Measurements from ENCODE around the gene KRT10. TPM values are rescaled to one million over a fixed set of nuclear protein-coding genes. Genes with fewer than 3 reads are reported as not detected.

Gene KRT10
- total and polyA plus RNA-seq, 2 donors (not counting 1 experiment from before 2014, with no cell fraction given): 4.1 to 45.8 TPM

DNA sequence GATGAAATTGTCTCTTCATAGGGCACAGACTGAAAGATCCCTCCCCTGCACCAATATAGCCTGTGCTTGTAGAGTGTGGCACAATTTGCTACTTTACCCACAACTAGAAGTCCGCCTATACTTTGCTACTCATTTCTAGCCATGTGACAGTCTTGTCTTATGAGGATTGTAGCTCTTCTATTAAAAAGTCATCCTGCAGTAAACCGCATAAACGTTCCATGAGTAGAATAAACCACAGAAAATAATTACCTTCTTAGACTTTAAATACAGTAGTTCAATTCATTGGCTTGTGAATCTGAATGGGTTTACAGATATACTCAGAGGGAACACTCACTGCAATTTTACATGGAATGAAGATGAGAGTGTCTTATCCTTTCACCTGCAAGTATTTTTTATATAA is 44.4 kb downstream of the KRT10 start:
- H3K27me3 ChIP-seq (ENCODE audit: control insufficient read depth, insufficient read depth, low read length): peaks cover 20% of the 10 kb centered on the region
- H3K9me3 ChIP-seq (ENCODE audit: control insufficient read depth, insufficient read depth, low read depth, low read length): no peaks in the 10 kb centered on the region
- no peak overlapping the region for H3K4me2 ChIP-seq (ENCODE audit: extremely low read depth, insufficient read depth, low read length)
- H2AFZ ChIP-seq (ENCODE audit: low read length): no peak overlapping the region
- H3K36me3 ChIP-seq (ENCODE audit: control insufficient read depth, insufficient read depth, low read length): no peaks in the 10 kb centered on the region
- H4K20me1 ChIP-seq (ENCODE audit: control insufficient read depth, extremely low read depth, insufficient read depth, low read length): no peaks in the 10 kb centered on the region
- H3K9ac ChIP-seq (ENCODE audit: insufficient read depth, low read length): no peak overlapping the region
- no peak overlapping the region for H3K27ac ChIP-seq (ENCODE audit: insufficient read depth, low read length)
- H3K79me2 ChIP-seq (ENCODE audit: control insufficient read depth, insufficient read depth, low read length): no peaks in the 10 kb centered on the region
- no peak for DNase-seq (ENCODE audit: low read depth in 2 of 2)
- TF ChIP-seq, protein P1, sequence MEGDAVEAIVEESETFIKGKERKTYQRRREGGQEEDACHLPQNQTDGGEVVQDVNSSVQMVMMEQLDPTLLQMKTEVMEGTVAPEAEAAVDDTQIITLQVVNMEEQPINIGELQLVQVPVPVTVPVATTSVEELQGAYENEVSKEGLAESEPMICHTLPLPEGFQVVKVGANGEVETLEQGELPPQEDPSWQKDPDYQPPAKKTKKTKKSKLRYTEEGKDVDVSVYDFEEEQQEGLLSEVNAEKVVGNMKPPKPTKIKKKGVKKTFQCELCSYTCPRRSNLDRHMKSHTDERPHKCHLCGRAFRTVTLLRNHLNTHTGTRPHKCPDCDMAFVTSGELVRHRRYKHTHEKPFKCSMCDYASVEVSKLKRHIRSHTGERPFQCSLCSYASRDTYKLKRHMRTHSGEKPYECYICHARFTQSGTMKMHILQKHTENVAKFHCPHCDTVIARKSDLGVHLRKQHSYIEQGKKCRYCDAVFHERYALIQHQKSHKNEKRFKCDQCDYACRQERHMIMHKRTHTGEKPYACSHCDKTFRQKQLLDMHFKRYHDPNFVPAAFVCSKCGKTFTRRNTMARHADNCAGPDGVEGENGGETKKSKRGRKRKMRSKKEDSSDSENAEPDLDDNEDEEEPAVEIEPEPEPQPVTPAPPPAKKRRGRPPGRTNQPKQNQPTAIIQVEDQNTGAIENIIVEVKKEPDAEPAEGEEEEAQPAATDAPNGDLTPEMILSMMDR (conservative IDR thresholded peaks at IDR 0.05 in 1 of 2, IDR thresholded peaks at IDR 0.05 in 1 of 2; ENCODE audit: low read depth in 1 of 2, low read length in 2 of 2): no peak
- no peak for TF ChIP-seq EZH2 (IDR thresholded peaks at IDR 0.05; ENCODE audit: low read length, missing control alignments)
- no peaks in the 10 kb centered on the region for H3K4me1 ChIP-seq (ENCODE audit: control insufficient read depth, extremely low read depth, insufficient read depth, low read length)
- H3K4me3 ChIP-seq (replicated peaks in 1 of 4; ENCODE audit: control extremely low read depth in 1 of 4, insufficient read depth in 1 of 4, low read depth in 3 of 4, low read length in 4 of 4): no peak overlapping the region

DNA sequence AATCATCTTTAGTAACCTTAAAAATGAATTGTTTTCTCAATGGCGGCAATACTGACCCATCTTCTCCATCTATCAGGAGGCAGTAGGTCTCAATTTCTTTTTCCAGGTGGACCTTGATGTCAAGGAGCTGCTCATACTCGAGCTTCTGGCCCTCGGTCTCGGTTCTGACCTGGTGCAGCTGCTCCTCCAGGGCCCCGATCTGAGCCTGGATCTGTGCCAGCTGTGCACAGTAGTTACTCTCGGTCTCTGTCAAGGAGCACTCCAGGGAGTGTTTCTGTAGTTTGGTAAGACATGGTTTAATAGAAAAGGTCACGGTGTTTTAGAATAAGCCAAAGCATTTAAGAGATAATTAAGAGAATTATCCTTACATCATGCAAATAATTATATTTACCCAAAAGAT is 45.0 kb downstream of the KRT10 start:
- no peak overlapping the region for H3K9ac ChIP-seq (ENCODE audit: insufficient read depth, low read length)
- no peak for DNase-seq (ENCODE audit: low read depth in 2 of 2)
- no peak for TF ChIP-seq EZH2 (IDR thresholded peaks at IDR 0.05; ENCODE audit: low read length, missing control alignments)
- TF ChIP-seq, protein P1 (conservative IDR thresholded peaks at IDR 0.05 in 1 of 2, IDR thresholded peaks at IDR 0.05 in 1 of 2; ENCODE audit: low read depth in 1 of 2, low read length in 2 of 2): no peak
- H3K36me3 ChIP-seq (ENCODE audit: control insufficient read depth, insufficient read depth, low read length): no peaks in the 10 kb centered on the region
- no peak overlapping the region for H3K27ac ChIP-seq (ENCODE audit: insufficient read depth, low read length)
- no peak overlapping the region for H3K4me3 ChIP-seq (replicated peaks in 1 of 4; ENCODE audit: control extremely low read depth in 1 of 4, insufficient read depth in 1 of 4, low read depth in 3 of 4, low read length in 4 of 4)
- no peak overlapping the region for H3K4me2 ChIP-seq (ENCODE audit: extremely low read depth, insufficient read depth, low read length)
- H3K27me3 ChIP-seq (ENCODE audit: control insufficient read depth, insufficient read depth, low read length): peaks cover 23% of the 10 kb centered on the region
- H2AFZ ChIP-seq (ENCODE audit: low read length): no peak overlapping the region
- H3K79me2 ChIP-seq (ENCODE audit: control insufficient read depth, insufficient read depth, low read length): no peaks in the 10 kb centered on the region
- H3K9me3 ChIP-seq (ENCODE audit: control insufficient read depth, insufficient read depth, low read depth, low read length): no peaks in the 10 kb centered on the region
- no peaks in the 10 kb centered on the region for H4K20me1 ChIP-seq (ENCODE audit: control insufficient read depth, extremely low read depth, insufficient read depth, low read length)
- H3K4me1 ChIP-seq (ENCODE audit: control insufficient read depth, extremely low read depth, insufficient read depth, low read length): no peaks in the 10 kb centered on the region

DNA sequence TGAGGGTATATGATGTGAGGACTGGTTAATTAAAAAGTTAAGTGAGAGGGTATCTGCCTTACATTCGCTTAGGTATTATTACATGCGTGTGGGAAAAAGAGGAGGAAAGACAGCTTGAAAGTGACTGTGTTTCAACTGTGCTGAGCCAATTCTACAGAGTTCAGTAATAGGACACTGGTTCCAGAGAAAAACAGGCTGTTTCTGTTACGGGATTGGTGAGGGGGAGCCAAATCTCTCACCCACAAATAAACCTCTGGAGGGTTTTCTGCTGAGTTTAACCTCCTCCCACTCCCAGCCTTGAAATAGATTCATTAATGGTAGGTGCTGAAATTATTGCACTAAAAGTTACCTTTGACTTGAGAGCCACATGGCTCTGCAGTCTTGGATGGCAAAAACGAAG is 46.5 kb downstream of the KRT10 start:
- Histone ChIP-seq H3K27me3 (ENCODE audit: control insufficient read depth, insufficient read depth, low read length) (peaks cover 25% of the 10 kb centered on the region), H3K79me2 (ENCODE audit: control insufficient read depth, insufficient read depth, low read length) (no peaks in the 10 kb centered on the region), H3K9ac (ENCODE audit: insufficient read depth, low read length) (no peak overlapping the region), H3K27ac (ENCODE audit: insufficient read depth, low read length) (no peak overlapping the region), H3K4me1 (ENCODE audit: control insufficient read depth, extremely low read depth, insufficient read depth, low read length) (no peaks in the 10 kb centered on the region), H3K4me2 (ENCODE audit: extremely low read depth, insufficient read depth, low read length) (no peak overlapping the region), H3K4me3 (replicated peaks in 1 of 4; ENCODE audit: control extremely low read depth in 1 of 4, insufficient read depth in 1 of 4, low read depth in 3 of 4, low read length in 4 of 4) (no peak overlapping the region), H3K36me3 (ENCODE audit: control insufficient read depth, insufficient read depth, low read length) (no peaks in the 10 kb centered on the region), H2AFZ (ENCODE audit: low read length) (no peak overlapping the region), H3K9me3 (ENCODE audit: control insufficient read depth, insufficient read depth, low read depth, low read length) (no peaks in the 10 kb centered on the region), H4K20me1 (ENCODE audit: control insufficient read depth, extremely low read depth, insufficient read depth, low read length) (no peaks in the 10 kb centered on the region)
- TF ChIP-seq, protein P1 (conservative IDR thresholded peaks at IDR 0.05 in 1 of 2, IDR thresholded peaks at IDR 0.05 in 1 of 2; ENCODE audit: low read depth in 1 of 2, low read length in 2 of 2): no peak
- TF ChIP-seq EZH2 (IDR thresholded peaks at IDR 0.05; ENCODE audit: low read length, missing control alignments): no peak
- no peak for DNase-seq (ENCODE audit: low read depth in 2 of 2)

All from fibroblast of lung (primary cell).